SH-SY5Y (cell line): ENCODE results near the gene STEAP4.

Experiments
- GATA2 ChIP-seq: IDR thresholded peaks from 2 replicates; pipeline ENCODE4 v1.6.1; 2011; ENCODE audit warnings: mild to moderate bottlenecking, low read depth, low read length
- GATA3 ChIP-seq: IDR thresholded peaks from 2 replicates; pipeline ENCODE4 v1.6.1; 2011; ENCODE audit warnings: low read depth, mild to moderate bottlenecking, low read length, moderate library complexity

- TF ChIP-seq GATA2 = no peak
- no peak for TF ChIP-seq GATA3
These were observed 82.0 kb downstream of the STEAP4 start for GRCh38 chr7:88224601-88225275.
